Right atrium auricular region (tissue), 2 donors: ENCODE results near the gene FKBP5. TPM values are rescaled to one million over a fixed set of nuclear protein-coding genes. Genes with fewer than 3 reads are reported as not detected.
A peak's percentile ranks its signal among the peaks of the same experiment; 100 is the strongest.

Experiments used
- DNase-seq: peaks from one replicate; pipeline ENCODE4 v3.0.0-alpha.2; 2019; ENCODE audit warnings: low spot score
- H3K27ac ChIP-seq, 2 donors: fragments of 200-600 bp; sonication (generic); 1 replicate in 1 of 2; 2 replicates in 1 of 2; pipeline ENCODE4 v1.5.1; 2016 to 2019
- H3K27me3 ChIP-seq, 2 donors: fragments of 200-600 bp; sonication (generic); one replicate each; pipeline versions ENCODE4 v1.5.1 to v1.6.0; 2017 to 2019
- H3K36me3 ChIP-seq: fragments of 200-600 bp; sonication (generic); one replicate; pipeline ENCODE4 v1.5.1; 2016
- H3K4me1 ChIP-seq, 2 donors: fragments of 200-600 bp; sonication (generic); one replicate each; pipeline versions ENCODE4 v1.5.1 to v1.6.0; 2017 to 2019
- H3K4me3 ChIP-seq, 2 donors: fragments of 200-600 bp; sonication (generic); 1 replicate in 1 of 2; 2 replicates in 1 of 2; pipeline ENCODE4 v1.5.1; 2017 to 2019; ENCODE audit warnings: mild to moderate bottlenecking in 1 of 2, moderate library complexity in 1 of 2
- H3K9me3 ChIP-seq, 2 donors: fragments of 200-600 bp; sonication (generic); one replicate each; pipeline ENCODE4 v1.5.1; 2019
- CTCF ChIP-seq, 2 donors: fragments of 200-600 bp; sonication (generic); IDR thresholded peaks; one replicate each; pipeline ENCODE4 v1.5.1; 2019; ENCODE audit warnings: antibody characterized with exemption in 2 of 2
- total RNA-seq, 2 donors: library from RNA; depleted of rRNA; stranded (reverse); fragments of >200 nt; gene quantifications; one replicate each; pipeline ENCODE4 v1.1.0, GENCODE V29; 2016

FKBP5 gene
- total RNA-seq, 2 donors from 2014 or later, result 135 TPM

GRCh38 chr6:35635601-35636597 is 52.8 kb downstream of the FKBP5 start:
- no peaks in the 10 kb centered on the region for H3K9me3 ChIP-seq
- peaks cover 100% of the 10 kb centered on the region for H3K36me3 ChIP-seq
- H3K27me3 ChIP-seq, result no peaks in the 10 kb centered on the region
- H3K27ac ChIP-seq, result no peak overlapping the region
- no peak for DNase-seq
- no peak overlapping the region for H3K4me3 ChIP-seq
- no peak for TF ChIP-seq CTCF (IDR thresholded peaks at IDR 0.05)
- H3K4me1 ChIP-seq, result peaks cover 0 to 12% of the 10 kb centered on the region in 2 donors

- no peaks in the 10 kb centered on the region for H3K9me3 ChIP-seq
- peak overlapping the region; percentile 16 to 26 for H3K27ac ChIP-seq
- TF ChIP-seq CTCF (IDR thresholded peaks at IDR 0.05), result no peak
- peaks cover 100% of the 10 kb centered on the region for H3K36me3 ChIP-seq
- peaks cover 0 to 12% of the 10 kb centered on the region in 2 donors for H3K4me1 ChIP-seq
- no peak overlapping the region for H3K4me3 ChIP-seq
- H3K27me3 ChIP-seq, result no peaks in the 10 kb centered on the region
- DNase-seq, result no peak
These were observed 54.4 kb downstream of the FKBP5 start for GRCh38 chr6:35634316-35634715.

GRCh38 chr6:35633579-35634089 is 55.1 kb downstream of the FKBP5 start:
- Histone ChIP-seq H3K4me3 (no peak overlapping the region), H3K36me3 (peaks cover 100% of the 10 kb centered on the region), H3K27ac (peak overlapping the region in 1 of 2 donors; percentile 16), H3K9me3 (no peaks in the 10 kb centered on the region), H3K4me1 (peaks cover 0 to 12% of the 10 kb centered on the region in 2 donors), H3K27me3 (no peaks in the 10 kb centered on the region)
- DNase-seq, result no peak
- TF ChIP-seq CTCF (IDR thresholded peaks at IDR 0.05), result no peak

- DNase-seq, result no peak
- H3K9me3 ChIP-seq, result no peaks in the 10 kb centered on the region
- H3K4me3 ChIP-seq, result no peak overlapping the region
- no peaks in the 10 kb centered on the region for H3K27me3 ChIP-seq
- TF ChIP-seq CTCF (IDR thresholded peaks at IDR 0.05), result no peak
- H3K27ac ChIP-seq, result no peak overlapping the region
- H3K4me1 ChIP-seq, result peaks cover 0 to 12% of the 10 kb centered on the region in 2 donors
- peaks cover 87% of the 10 kb centered on the region for H3K36me3 ChIP-seq
These were observed 58.8 kb downstream of the FKBP5 start for GRCh38 chr6:35629876-35630378.

GRCh38 chr6:35626401-35626800 is 62.3 kb downstream of the FKBP5 start:
- TF ChIP-seq CTCF (IDR thresholded peaks at IDR 0.05), result no peak
- no peak overlapping the region for H3K27ac ChIP-seq
- H3K36me3 ChIP-seq, result peaks cover 86% of the 10 kb centered on the region
- H3K4me3 ChIP-seq, result no peak overlapping the region
- H3K4me1 ChIP-seq, result peaks cover 0 to 7% of the 10 kb centered on the region in 2 donors
- no peak for DNase-seq
- H3K9me3 ChIP-seq, result no peaks in the 10 kb centered on the region
- no peaks in the 10 kb centered on the region for H3K27me3 ChIP-seq
